ENCODE measurements around the gene COMT.
"Not testable (repeated sequence)": the region's sequence is repeated elsewhere in the genome, so short reads cannot be mapped to it uniquely, and the experiment has no call there.

COMT gene

GRCh38 chr22:19931514-19931913 lies 10.1 kb upstream of the COMT start:
- no peaks in the 10 kb centered on the region for H3K79me2 ChIP-seq (ENCODE audit: insufficient read depth, low read length)
- no peaks in the 10 kb centered on the region for H3K9me3 ChIP-seq (ENCODE audit: insufficient read depth, low read depth, low read length)
- TF ChIP-seq EZH2phosphoT487 (IDR thresholded peaks at IDR 0.05; ENCODE audit: borderline replicate concordance) (no peak), CTCF (conservative IDR thresholded peaks at IDR 0.05; ENCODE audit: low read length) (no peak)
- no peaks in the 10 kb centered on the region for H3K36me3 ChIP-seq (ENCODE audit: insufficient read depth, low read length)
- H4K20me1 ChIP-seq (ENCODE audit: insufficient read depth, low read length, poor library complexity, severe bottlenecking): no peaks in the 10 kb centered on the region
- H2AFZ ChIP-seq (ENCODE audit: low read length): no peak overlapping the region
- H3K9me2 ChIP-seq (replicated peaks; ENCODE audit: low read depth, low read length): no peaks in the 10 kb centered on the region
- H3K4me3 ChIP-seq (ENCODE audit: low read length, poor library complexity, severe bottlenecking): no peak overlapping the region
- no peak overlapping the region for H3K4me2 ChIP-seq (ENCODE audit: low read depth, low read length, poor library complexity, severe bottlenecking)
- no peaks in the 10 kb centered on the region for H3F3A ChIP-seq (ENCODE audit: low read depth)
- peaks cover 5% of the 10 kb centered on the region for H3K4me1 ChIP-seq (ENCODE audit: insufficient read depth, low read length, poor library complexity, severe bottlenecking)
- H3K9ac ChIP-seq (ENCODE audit: low read depth, low read length, poor library complexity, severe bottlenecking): no peak overlapping the region
- no peaks in the 10 kb centered on the region for H3K27me3 ChIP-seq (ENCODE audit: insufficient read depth, low read length, poor library complexity, severe bottlenecking)

DNA sequence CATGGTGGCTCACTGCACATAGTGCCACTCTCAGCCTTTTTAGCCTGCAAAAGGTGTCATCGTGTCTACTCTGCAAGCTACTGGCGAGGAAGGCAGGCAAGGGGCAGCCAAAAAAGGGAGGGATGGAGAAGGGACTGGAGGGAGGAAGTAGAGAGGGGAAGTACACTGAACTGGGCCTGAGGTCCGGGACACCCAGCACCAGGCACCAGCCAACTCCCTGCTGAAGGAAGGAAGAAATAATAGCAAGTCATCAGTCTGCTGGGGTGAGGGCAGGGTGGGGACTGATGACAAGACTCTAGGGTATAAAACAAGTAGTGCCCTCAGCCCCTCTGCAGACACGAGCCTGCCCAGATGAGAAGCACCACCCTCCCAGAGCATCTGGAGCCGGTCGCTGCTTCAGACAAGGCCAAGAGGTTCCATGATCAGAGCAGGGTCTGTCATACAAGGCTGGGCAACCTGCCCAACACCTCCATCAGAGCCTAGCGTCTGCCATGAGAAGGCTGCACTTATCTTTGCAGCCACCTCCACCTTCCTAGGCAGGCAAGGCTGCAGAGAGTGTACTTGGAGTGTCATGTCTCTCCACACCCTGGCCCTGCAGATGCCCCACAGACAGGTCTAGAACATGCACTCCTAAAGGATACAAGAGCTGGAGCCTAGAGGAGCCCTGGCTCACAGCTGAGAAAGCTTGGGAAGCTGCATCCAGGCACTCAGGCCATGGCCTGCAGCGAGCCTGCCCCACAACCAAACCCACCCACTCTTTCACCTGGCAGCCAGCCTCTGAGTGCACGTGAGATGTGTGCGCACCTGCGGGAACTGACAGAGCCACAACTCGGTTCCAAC lies 9.0 kb upstream of the COMT start:
- no peak for TF ChIP-seq EZH2phosphoT487 (IDR thresholded peaks at IDR 0.05; ENCODE audit: borderline replicate concordance)
- no peak for TF ChIP-seq CTCF (conservative IDR thresholded peaks at IDR 0.05; ENCODE audit: low read length)
- no peak overlapping the region for H3K9ac ChIP-seq (ENCODE audit: low read depth, low read length, poor library complexity, severe bottlenecking)

GRCh38 chr22:19933341-19934241 lies 8.0 kb upstream of the COMT start:
- Histone ChIP-seq H2AFZ (ENCODE audit: low read length) (no peak overlapping the region), H3K4me2 (ENCODE audit: low read depth, low read length, poor library complexity, severe bottlenecking) (no peak overlapping the region), H3K4me3 (ENCODE audit: low read length, poor library complexity, severe bottlenecking) (no peak overlapping the region), H3K79me2 (ENCODE audit: insufficient read depth, low read length) (no peaks in the 10 kb centered on the region), H3K9me2 (replicated peaks; ENCODE audit: low read depth, low read length) (no peaks in the 10 kb centered on the region), H3K27me3 (ENCODE audit: insufficient read depth, low read length, poor library complexity, severe bottlenecking) (no peaks in the 10 kb centered on the region), H3K9me3 (ENCODE audit: insufficient read depth, low read depth, low read length) (no peaks in the 10 kb centered on the region), H3F3A (ENCODE audit: low read depth) (no peaks in the 10 kb centered on the region), H3K9ac (ENCODE audit: low read depth, low read length, poor library complexity, severe bottlenecking) (no peak overlapping the region), H3K4me1 (ENCODE audit: insufficient read depth, low read length, poor library complexity, severe bottlenecking) (peaks cover 5% of the 10 kb centered on the region), H4K20me1 (ENCODE audit: insufficient read depth, low read length, poor library complexity, severe bottlenecking) (no peaks in the 10 kb centered on the region), H3K36me3 (ENCODE audit: insufficient read depth, low read length) (no peaks in the 10 kb centered on the region)
- no peak for TF ChIP-seq CTCF (conservative IDR thresholded peaks at IDR 0.05; ENCODE audit: low read length)
- TF ChIP-seq EZH2phosphoT487 (IDR thresholded peaks at IDR 0.05; ENCODE audit: borderline replicate concordance): no peak

More for the DNA sequence above, 9.0 kb upstream of the COMT start:
- no peak overlapping the region for H3K4me2 ChIP-seq (ENCODE audit: low read depth, low read length, poor library complexity, severe bottlenecking)
- no peaks in the 10 kb centered on the region for H3K27me3 ChIP-seq (ENCODE audit: insufficient read depth, low read length, poor library complexity, severe bottlenecking)
- no peaks in the 10 kb centered on the region for H3K9me2 ChIP-seq (replicated peaks; ENCODE audit: low read depth, low read length)
- no peak overlapping the region for H2AFZ ChIP-seq (ENCODE audit: low read length)
- H3K36me3 ChIP-seq (ENCODE audit: insufficient read depth, low read length): no peaks in the 10 kb centered on the region
- no peaks in the 10 kb centered on the region for H3K79me2 ChIP-seq (ENCODE audit: insufficient read depth, low read length)
- no peaks in the 10 kb centered on the region for H3F3A ChIP-seq (ENCODE audit: low read depth)
- no peak overlapping the region for H3K4me3 ChIP-seq (ENCODE audit: low read length, poor library complexity, severe bottlenecking)
- H3K9me3 ChIP-seq (ENCODE audit: insufficient read depth, low read depth, low read length): no peaks in the 10 kb centered on the region
- H4K20me1 ChIP-seq (ENCODE audit: insufficient read depth, low read length, poor library complexity, severe bottlenecking): no peaks in the 10 kb centered on the region
- peaks cover 5% of the 10 kb centered on the region for H3K4me1 ChIP-seq (ENCODE audit: insufficient read depth, low read length, poor library complexity, severe bottlenecking)

- H3K79me2 ChIP-seq (ENCODE audit: insufficient read depth, low read length): not testable (repeated sequence)
These were observed 6.4 kb upstream of the COMT start for GRCh38 chr22:19935123-19935718.

More at GRCh38 chr22:19935123-19935718, 6.4 kb upstream of the COMT start:
- not testable (repeated sequence) for H3K4me2 ChIP-seq (ENCODE audit: low read depth, low read length, poor library complexity, severe bottlenecking); H3K9ac ChIP-seq (ENCODE audit: low read depth, low read length, poor library complexity, severe bottlenecking); H3K27me3 ChIP-seq (ENCODE audit: insufficient read depth, low read length, poor library complexity, severe bottlenecking); H2AFZ ChIP-seq (ENCODE audit: low read length); H3K36me3 ChIP-seq (ENCODE audit: insufficient read depth, low read length); H3K9me3 ChIP-seq (ENCODE audit: insufficient read depth, low read depth, low read length); H3K9me2 ChIP-seq (replicated peaks; ENCODE audit: low read depth, low read length); H3K4me3 ChIP-seq (ENCODE audit: low read length, poor library complexity, severe bottlenecking); H4K20me1 ChIP-seq (ENCODE audit: insufficient read depth, low read length, poor library complexity, severe bottlenecking); H3K4me1 ChIP-seq (ENCODE audit: insufficient read depth, low read length, poor library complexity, severe bottlenecking); H3F3A ChIP-seq (ENCODE audit: low read depth)

All from Loucy (cell line).